Body of pancreas (tissue), 4 donors: ENCODE results near the gene MAP3K5. TPM values are rescaled to one million over a fixed set of nuclear protein-coding genes. Genes with fewer than 3 reads are reported as not detected.
"Not testable (repeated sequence)": the region's sequence is repeated elsewhere in the genome, so short reads cannot be mapped to it uniquely, and the experiment has no call there.

Source experiments
- ATAC-seq: fragments of 150-250 bp; one replicate; pipeline ENCODE4 v1.9.1; 2016
- DNase-seq, 4 donors: peaks; one replicate each; pipeline ENCODE4 v3.0.0-alpha.2; 2019
- H3K27ac ChIP-seq, 4 donors: fragments of 200-600 bp; sonication (generic); 1 replicate in 3 of 4; 2 replicates in 1 of 4; pipeline versions ENCODE4 v1.5.1 to v1.6.1; 2016 to 2019; ENCODE audit warnings: mild to moderate bottlenecking in 1 of 4, mixed read lengths in 1 of 4, moderate library complexity in 1 of 4
- H3K27me3 ChIP-seq, 2 donors: fragments of 200-600 bp; sonication (generic); one replicate each; pipeline ENCODE4 v1.6.0; 2016; ENCODE audit warnings: mild to moderate bottlenecking in 1 of 2
- H3K36me3 ChIP-seq, 2 donors: fragments of 200-600 bp; sonication (generic); replicated peaks in 1 of 2; 2 replicates each; pipeline ENCODE4 v1.5.1; 2016; ENCODE audit warnings: low read depth in 2 of 2; ENCODE audit not compliant: insufficient read depth in 1 of 2
- H3K4me1 ChIP-seq: fragments of 200-600 bp; sonication (generic); one replicate; pipeline ENCODE4 v1.6.0; 2016
- H3K4me3 ChIP-seq, 2 donors: fragments of 200-600 bp; sonication (generic); 1 replicate in 1 of 2; 2 replicates in 1 of 2; pipeline ENCODE4 v1.5.1; 2016 to 2019
- H3K9me3 ChIP-seq, 3 donors: fragments of 200-600 bp; sonication (generic); 1 replicate in 2 of 3; 2 replicates in 1 of 3; pipeline ENCODE4 v1.5.1; 2016
- CTCF ChIP-seq, 7 experiments: fragments of 450-650 bp in 4 of 7; fragments of 200-600 bp in 3 of 7; sonication (generic) in 3 of 7; IDR thresholded peaks; one replicate each; pipeline ENCODE4 v1.5.1; 2016 to 2019; ENCODE audit warnings: antibody characterized with exemption in 7 of 7
- POLR2A ChIP-seq, 3 donors: fragments of 450-650 bp; IDR thresholded peaks; one replicate each; pipeline ENCODE4 v1.6.1; 2016; ENCODE audit warnings: antibody characterized with exemption in 3 of 3, mild to moderate bottlenecking in 2 of 3
- WGBS, 2 donors: methylation state at CpG; one replicate each; pipeline ENCODE4 v1.1.5; 2017; 5-methylcytosine and 5-hydroxymethylcytosine counted together
- intact Hi-C: fragments of 100-400 bp; cut with DNase I; formaldehyde crosslinking; loops from one replicate; pipeline ENCODE4 v1.15.1; 2023
- total RNA-seq, 2 donors: library from RNA; depleted of rRNA; stranded (reverse); fragments of >200 nt; gene quantifications; one replicate each; pipeline ENCODE4 v1.1.0, GENCODE V29; 2016

Gene MAP3K5
- total RNA-seq, 2 donors from 2014 or later: 33.7 to 36.9 TPM

DNA sequence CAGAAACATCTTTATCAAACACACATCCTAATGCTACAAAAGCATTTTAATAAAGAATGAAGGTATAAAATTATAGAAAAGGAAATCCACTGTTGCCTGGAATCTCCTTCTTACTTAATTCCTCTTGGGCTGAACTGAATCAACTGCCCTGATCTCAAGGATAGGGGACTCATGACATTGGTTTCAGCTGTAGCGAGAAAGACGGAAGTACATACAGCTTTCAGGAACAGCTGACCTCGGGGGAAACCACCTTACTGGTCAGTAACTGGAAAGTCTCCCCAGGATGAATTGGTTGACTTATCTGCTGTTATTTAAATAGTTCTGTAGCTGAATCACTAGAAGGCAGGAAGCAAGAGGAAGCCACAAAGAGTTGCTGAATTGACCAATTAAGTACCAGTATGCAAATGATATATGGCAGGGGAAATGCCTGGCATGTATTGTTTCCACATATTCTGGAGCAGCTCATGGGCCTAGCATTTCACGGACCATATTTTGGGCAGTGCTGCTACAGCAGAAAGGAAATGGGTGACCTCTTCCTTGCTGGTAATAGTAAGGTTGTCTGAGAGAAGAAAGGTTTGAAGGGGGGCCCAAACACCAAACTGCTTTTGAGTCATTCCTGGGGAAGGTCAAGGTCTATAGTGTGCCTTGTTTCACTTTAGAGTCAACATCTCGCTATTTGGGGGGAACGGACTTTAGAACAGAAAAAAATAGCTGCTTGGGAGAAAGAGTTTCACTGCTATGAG, 198.4 kb downstream of the MAP3K5 start:
- Histone ChIP-seq H3K4me3 (no peak overlapping the region), H3K27me3 (no peaks in the 10 kb centered on the region), H3K27ac (peak overlapping the region in 2 of 4 donors; percentile 22 to 36), H3K36me3 (peaks cover 0 to 18% of the 10 kb centered on the region in 2 donors), H3K9me3 (no peaks in the 10 kb centered on the region), H3K4me1 (no peaks in the 10 kb centered on the region)
- TF ChIP-seq POLR2A (IDR thresholded peaks at IDR 0.05) (no peak), CTCF (IDR thresholded peaks at IDR 0.05) (no peak)
- WGBS, 2 donors: 53 to 68% methylated on average over 6 of the region's 6 CpGs
- peak in 3 of 4 donors; percentile 20 to 68 (median 31) for DNase-seq
- ATAC-seq: peak; percentile 76
- intact Hi-C loops: no loop called here

DNA sequence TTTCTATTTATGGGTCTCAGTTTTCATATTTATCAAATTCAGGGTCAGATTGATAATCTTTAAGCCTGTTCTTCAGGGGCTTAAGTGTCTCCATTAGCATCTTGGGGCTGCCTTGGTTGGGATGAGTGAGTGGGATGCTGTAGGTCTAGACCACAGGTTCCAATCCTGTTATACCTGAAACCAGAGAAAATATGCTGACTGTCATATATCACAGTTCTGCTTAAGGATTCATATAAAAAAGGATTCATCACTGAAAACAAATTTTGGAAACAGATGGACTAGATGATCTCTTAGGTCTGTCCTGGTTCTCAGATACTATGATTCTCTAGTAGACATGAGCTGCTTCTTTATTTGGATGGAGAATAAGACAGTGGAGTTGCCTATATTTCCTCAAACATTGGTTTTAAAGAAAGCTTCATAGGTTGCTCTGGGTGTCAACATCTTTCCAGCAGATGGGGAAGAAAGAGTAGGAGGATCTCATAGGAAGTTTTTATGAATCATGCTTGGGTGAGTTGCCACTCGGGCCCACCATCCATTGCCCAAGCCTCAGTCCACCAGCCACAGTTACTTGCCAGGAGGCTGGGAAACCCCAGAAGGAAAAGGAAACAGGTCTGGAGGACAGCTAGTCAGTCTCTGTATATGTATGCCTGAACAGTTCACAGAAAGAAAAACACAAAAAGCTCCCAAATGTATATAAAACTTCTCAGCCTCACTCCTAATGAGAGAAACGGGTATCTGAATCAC, 199.2 kb downstream of the MAP3K5 start:
- peak overlapping the region in 1 of 4 donors; percentile 36 for H3K27ac ChIP-seq
- H3K36me3 ChIP-seq: peaks cover 0 to 21% of the 10 kb centered on the region in 2 donors
- H3K9me3 ChIP-seq: no peaks in the 10 kb centered on the region
- no peak for ATAC-seq
- no peaks in the 10 kb centered on the region for H3K4me1 ChIP-seq
- WGBS, 2 donors: 59 to 82% methylated on average over 2 of the region's 2 CpGs
- no peak for DNase-seq
- H3K27me3 ChIP-seq: no peaks in the 10 kb centered on the region
- intact Hi-C loops: no loop called here
- no peak for TF ChIP-seq POLR2A (IDR thresholded peaks at IDR 0.05)
- no peak for TF ChIP-seq CTCF (IDR thresholded peaks at IDR 0.05)
- no peak overlapping the region for H3K4me3 ChIP-seq

GRCh38 chr6:136591617-136592016, 200.7 kb downstream of the MAP3K5 start:
- 84 to 97% methylated on average over 1 of the region's 1 CpG for WGBS, 2 donors
- Histone ChIP-seq H3K9me3 (no peaks in the 10 kb centered on the region), H3K36me3 (peaks cover 0 to 21% of the 10 kb centered on the region in 2 donors), H3K4me3 (no peak overlapping the region), H3K4me1 (no peaks in the 10 kb centered on the region), H3K27ac (no peak overlapping the region), H3K27me3 (no peaks in the 10 kb centered on the region)
- ATAC-seq (no peak), DNase-seq (no peak)
- no peak for TF ChIP-seq CTCF (IDR thresholded peaks at IDR 0.05)
- no peak for TF ChIP-seq POLR2A (IDR thresholded peaks at IDR 0.05)
- intact Hi-C loops: no loop called here

DNA sequence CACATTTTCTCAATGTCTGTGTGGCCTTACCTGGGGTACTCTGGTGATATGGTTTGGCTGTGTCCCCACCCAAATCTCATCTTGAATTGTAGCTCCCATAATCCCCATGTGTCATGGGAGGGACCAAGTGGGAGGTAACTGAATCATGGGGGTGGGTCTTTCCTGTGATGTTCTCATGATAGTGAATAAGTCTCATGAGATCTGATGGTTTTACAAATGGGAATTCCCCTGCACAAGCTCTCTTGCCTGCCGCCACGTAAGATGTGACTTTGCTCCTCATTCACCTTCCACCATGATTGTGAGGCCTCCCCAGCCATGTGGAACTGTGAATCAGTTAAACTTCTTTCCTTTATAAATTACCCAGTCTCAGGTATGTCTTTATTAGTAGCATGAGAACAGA, 201.4 kb downstream of the MAP3K5 start:
- H3K36me3 ChIP-seq: peaks cover 0 to 21% of the 10 kb centered on the region in 2 donors
- H3K9me3 ChIP-seq, H3K4me1 ChIP-seq, ATAC-seq, H3K27ac ChIP-seq, intact Hi-C loops, H3K27me3 ChIP-seq, DNase-seq, H3K4me3 ChIP-seq: not testable (repeated sequence)
- 94 to 96% methylated on average over 2 of the region's 2 CpGs for WGBS, 2 donors

- Histone ChIP-seq H3K36me3 (peaks cover 0 to 21% of the 10 kb centered on the region in 2 donors), H3K9me3 (no peaks in the 10 kb centered on the region), H3K27ac (no peak overlapping the region), H3K4me3 (no peak overlapping the region), H3K4me1 (peaks cover 6% of the 10 kb centered on the region), H3K27me3 (no peaks in the 10 kb centered on the region)
- intact Hi-C loops: no loop called here
- TF ChIP-seq CTCF (IDR thresholded peaks at IDR 0.05): no peak
- TF ChIP-seq POLR2A (IDR thresholded peaks at IDR 0.05): no peak
- DNase-seq (no peak), ATAC-seq (no peak)
- 73 to 83% methylated on average over 1 of the region's 1 CpG for WGBS, 2 donors
Observed at GRCh38 chr6:136587527-136587926, 204.8 kb downstream of the MAP3K5 start.
